Mucosa of stomach (tissue), 1 donor: ENCODE data around the gene LENEP.

Experiments used
- H3K27me3 ChIP-seq: one replicate; pipeline ENCODE4 v1.7.0; 2013; ENCODE audit warnings: mild to moderate bottlenecking, low read length; ENCODE audit not compliant: control insufficient read depth, insufficient read depth
- H3K36me3 ChIP-seq: one replicate; pipeline ENCODE4 v1.7.0; 2013; ENCODE audit warnings: low read length; ENCODE audit not compliant: control insufficient read depth, insufficient read depth
- H3K4me1 ChIP-seq: one replicate; pipeline ENCODE4 v1.7.0; 2013; ENCODE audit warnings: mild to moderate bottlenecking, low read length; ENCODE audit not compliant: control insufficient read depth, insufficient read depth
- H3K4me3 ChIP-seq: one replicate; pipeline ENCODE4 v1.7.0; 2013; ENCODE audit warnings: low read length
- H3K9ac ChIP-seq: one replicate; pipeline ENCODE4 v1.7.0; 2013; ENCODE audit warnings: mild to moderate bottlenecking, low read length, moderate library complexity
- H3K9me3 ChIP-seq: one replicate; pipeline ENCODE4 v1.7.0; 2013; ENCODE audit warnings: mild to moderate bottlenecking, low read length, moderate library complexity; ENCODE audit not compliant: control insufficient read depth
- donor health status: Pancreatic carcinoma.

The LENEP gene

DNA sequence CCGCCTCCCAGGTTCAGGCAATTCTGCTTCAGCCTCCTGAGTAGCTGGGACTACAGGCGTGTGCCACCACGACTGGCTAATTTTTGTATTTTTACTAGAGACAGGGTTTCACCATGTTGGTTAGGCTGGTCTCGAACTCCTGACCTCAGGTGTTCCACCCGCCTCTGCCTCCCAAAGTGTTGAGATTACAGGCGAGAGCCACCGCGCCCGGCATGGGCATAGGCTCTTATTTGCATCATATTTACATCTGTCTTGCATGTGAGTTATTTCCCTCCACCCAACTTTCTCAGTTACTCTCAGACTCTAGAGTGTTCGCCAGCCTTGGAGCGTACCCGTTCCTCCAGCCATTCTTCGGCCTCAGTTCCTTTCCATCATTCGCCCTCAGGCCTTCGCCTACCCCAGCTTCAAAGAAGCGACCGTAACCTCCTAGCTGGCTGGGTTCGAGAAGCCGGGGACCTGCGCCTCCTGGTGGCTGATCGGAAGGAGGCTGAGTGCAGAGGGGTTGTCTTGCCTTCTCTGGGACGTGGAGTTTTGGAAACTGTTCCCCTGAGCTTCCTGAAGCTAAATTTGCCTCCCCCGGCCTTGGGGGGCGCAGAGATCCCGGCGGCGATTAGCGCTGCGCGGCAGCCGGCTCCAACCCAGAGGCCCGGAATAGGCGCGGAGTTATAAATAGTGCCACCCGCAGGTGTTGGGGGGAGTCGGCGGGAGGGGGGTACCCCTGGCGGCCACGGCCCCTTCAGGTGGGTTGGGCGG, 5.6 kb downstream of the LENEP start:
- H3K9ac ChIP-seq: peak overlapping the region; percentile 38
- peaks cover 30% of the 10 kb centered on the region for H3K4me1 ChIP-seq
- H3K4me3 ChIP-seq: no peak overlapping the region
- H3K36me3 ChIP-seq: no peaks in the 10 kb centered on the region
- no peaks in the 10 kb centered on the region for H3K27me3 ChIP-seq
- no peaks in the 10 kb centered on the region for H3K9me3 ChIP-seq

DNA sequence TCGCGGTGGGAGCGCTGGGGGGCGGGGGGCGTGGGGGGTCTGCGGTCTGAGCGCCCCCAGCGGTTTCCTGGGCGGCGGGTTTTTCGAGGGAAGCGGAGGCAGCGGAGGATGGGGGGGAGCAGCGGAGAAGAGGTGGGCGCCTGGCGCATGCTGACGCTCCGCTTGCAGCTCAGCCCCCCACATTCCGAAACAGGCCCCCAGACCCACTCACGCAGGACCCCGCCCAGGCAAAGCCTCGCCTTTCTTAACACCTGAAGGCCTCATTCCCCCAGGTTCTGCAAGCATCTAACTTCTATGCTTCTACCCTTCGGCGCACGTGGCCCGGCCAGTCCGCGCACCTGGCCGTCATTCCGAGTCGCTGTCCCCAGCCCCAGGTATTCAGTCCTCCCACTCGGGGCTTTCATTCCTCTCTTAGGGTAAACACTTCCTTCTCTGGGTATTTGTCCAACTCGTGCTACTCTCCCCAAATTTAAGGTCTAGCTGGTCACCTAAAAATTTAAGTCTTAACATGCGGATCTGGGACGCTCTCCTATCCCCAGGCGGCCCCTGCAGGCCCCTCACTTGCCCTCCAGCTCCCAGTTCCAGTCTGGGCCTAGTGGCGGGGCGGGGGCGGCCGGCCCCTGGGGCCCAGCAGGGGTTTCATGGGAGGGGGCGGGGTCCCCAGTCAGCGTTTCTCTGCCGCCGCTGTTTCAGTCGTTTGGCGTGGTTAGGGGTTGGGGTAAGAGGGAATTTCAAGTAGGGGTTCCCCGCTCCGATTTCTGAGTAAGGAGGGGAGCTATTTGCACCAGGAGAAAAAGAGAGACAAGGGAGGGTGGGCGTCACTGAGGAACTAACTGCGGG, 6.4 kb downstream of the LENEP start:
- Histone ChIP-seq H3K36me3 (no peaks in the 10 kb centered on the region), H3K4me1 (peaks cover 25% of the 10 kb centered on the region), H3K4me3 (peak overlapping the region; percentile 63), H3K9ac (peak overlapping the region; percentile 82), H3K27me3 (no peaks in the 10 kb centered on the region), H3K9me3 (no peaks in the 10 kb centered on the region)

DNA sequence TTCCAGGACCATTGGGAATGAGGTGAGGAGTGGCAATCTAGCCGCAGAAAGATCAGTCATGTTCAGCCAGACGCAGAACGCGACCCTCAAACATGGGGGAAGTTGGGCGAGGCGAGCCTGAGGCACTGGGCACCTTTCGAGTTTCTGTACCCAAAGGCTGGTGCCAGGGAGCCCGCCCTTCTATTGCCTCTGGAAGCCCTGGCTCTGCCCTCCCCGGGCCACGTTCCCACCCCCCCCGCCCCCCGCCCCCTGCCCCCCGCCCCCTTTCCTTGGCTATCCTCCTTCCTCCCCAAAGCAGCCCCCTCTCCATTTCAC, 7.0 kb downstream of the LENEP start:
- H3K9me3 ChIP-seq: no peaks in the 10 kb centered on the region
- H3K4me1 ChIP-seq: peaks cover 29% of the 10 kb centered on the region
- no peaks in the 10 kb centered on the region for H3K36me3 ChIP-seq
- H3K27me3 ChIP-seq: no peaks in the 10 kb centered on the region
- peak overlapping the region; percentile 94 for H3K4me3 ChIP-seq
- H3K9ac ChIP-seq: peak overlapping the region; percentile 91

DNA sequence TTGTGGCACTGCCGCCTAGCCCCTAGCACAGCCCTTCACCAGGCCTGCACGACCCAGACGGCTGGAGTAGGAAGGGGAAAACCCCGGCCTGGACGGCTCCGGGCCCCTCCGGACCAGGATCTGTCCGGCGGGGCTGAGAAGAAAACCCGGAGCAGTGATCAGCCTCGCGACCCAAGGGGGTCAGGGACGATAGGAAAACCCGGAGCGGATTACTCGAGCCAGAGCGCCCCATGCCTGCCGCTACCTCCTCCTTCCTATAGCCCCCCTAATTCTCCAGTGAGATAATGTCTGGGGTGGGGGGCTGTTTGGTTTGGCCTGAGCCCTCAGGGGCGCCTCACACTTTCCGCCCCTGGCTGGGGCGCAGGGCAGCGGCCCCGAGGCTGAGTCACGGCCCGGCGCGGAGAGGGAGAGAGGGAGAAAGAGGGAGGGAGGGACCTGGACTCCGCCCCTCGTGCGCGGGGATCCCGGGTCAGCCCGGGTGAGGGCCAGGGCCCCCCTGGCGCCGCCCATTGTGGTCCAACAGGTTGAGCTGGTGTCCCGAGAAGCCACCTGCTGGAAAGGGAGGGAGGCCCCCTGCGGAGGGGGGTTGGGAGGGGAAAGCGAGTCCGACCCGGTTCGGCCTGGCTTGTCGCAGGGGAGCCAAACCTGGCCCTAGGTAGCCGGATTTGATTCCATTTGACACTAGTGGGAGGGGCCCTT, 7.5 kb downstream of the LENEP start:
- no peaks in the 10 kb centered on the region for H3K27me3 ChIP-seq
- H3K9ac ChIP-seq: peak overlapping the region; percentile 91
- H3K4me1 ChIP-seq: peaks cover 34% of the 10 kb centered on the region
- H3K4me3 ChIP-seq: peak overlapping the region; percentile 94
- no peaks in the 10 kb centered on the region for H3K36me3 ChIP-seq
- no peaks in the 10 kb centered on the region for H3K9me3 ChIP-seq

DNA sequence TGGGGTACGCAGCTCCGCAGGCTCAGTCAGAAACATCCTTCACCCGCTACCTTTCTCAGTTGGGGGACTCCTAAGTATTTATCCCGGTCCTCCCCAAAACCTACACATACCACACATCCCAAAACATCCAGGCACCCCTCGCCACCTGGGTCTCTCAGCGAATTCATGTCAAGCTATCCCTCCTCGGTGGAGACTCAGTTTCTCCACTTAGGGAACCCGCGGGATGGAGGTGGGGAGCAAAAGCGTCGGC, 8.0 kb downstream of the LENEP start:
- Histone ChIP-seq H3K36me3 (no peaks in the 10 kb centered on the region), H3K4me1 (peaks cover 39% of the 10 kb centered on the region), H3K4me3 (peak overlapping the region; percentile 94), H3K9ac (peak overlapping the region; percentile 91), H3K27me3 (no peaks in the 10 kb centered on the region), H3K9me3 (no peaks in the 10 kb centered on the region)

DNA sequence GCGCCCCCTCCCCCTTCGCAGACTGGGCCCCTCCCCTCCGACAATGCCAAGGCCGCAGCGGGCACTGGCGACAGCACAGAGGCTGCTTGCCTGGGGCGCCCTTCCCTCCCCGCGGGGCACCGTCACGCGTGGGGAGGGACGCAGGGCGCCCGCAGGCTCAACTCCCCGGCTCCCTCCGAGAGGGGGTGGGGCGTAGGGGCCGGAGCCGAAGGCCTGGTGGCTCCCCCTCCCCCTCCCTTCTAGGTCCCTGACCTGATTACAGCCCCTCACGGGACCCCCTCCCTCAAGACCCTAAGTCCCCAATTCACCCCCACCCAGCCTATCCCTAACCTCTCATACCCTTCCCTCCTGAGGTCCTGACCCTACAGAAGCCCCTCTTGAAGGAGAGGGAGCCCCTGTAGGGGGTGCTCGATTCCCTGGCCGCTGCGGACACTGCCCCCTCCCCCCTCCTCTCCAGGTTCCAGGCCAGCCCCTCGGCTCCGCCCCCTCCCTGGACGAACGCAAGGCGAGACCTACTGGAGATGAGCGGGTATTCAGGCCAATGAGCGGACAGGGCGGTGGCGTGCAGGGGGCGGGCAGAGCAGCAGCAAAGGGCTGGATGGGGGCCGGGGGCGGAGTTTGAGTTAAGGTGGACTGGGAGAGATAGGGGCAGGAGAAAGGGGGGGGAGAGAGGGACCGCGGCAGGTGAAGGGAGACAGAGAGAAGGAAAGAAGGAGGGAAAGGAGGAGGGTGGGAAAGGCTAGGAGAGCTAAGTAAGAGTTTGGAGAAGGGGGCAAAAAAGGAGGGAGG, 8.5 kb downstream of the LENEP start:
- no peaks in the 10 kb centered on the region for H3K9me3 ChIP-seq
- peaks cover 44% of the 10 kb centered on the region for H3K4me1 ChIP-seq
- no peaks in the 10 kb centered on the region for H3K36me3 ChIP-seq
- no peaks in the 10 kb centered on the region for H3K27me3 ChIP-seq
- peak overlapping the region; percentile 94 for H3K4me3 ChIP-seq
- H3K9ac ChIP-seq: peak overlapping the region; percentile 91

DNA sequence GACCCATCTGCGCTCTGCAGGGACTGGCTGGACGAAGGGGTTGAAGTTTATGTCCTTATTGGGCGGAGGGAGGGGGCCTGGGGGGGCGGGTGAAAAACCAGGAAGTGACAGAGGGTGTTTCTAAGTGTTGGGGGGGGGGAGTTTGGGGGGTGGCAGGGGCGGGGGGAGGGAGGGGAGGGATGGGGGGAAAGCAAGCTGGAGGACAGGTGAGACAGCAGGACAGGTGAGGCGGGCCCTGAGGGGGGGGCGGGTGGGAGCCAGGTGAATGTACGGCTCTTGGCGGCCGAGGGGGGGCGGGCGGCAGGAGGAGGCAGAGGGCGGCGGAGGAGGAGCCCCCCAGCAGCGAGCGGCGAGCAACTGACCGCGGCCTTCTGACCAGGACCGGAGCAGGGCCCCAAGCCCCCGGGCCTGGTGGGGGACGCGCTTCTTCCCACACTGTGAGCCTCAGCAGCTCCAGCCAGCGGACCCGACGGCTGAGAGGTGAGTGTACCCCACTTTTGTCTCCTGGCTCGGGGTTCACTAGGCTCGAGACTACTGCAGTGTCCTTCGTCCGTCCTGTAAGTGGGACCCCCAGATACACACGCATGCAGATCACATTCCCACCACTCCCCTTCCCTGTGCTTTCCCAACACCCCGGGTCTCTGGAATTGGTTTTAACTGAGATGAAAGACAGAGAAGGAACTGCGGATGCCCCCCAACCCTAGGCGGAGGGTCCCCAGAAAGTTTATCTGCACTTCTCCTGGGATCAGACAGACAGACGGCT, 9.3 kb downstream of the LENEP start, which contains the start of gene ZBTB7B:
Gene ZBTB7B (plus strand): TSS at position 339 of the 763 bp plus-strand sequence. CDS start 11,859 bp downstream, outside the sequence.
- Histone ChIP-seq H3K4me1 (peaks cover 51% of the 10 kb centered on the region), H3K4me3 (peak within 1 kb of the TSS; percentile 99), H3K36me3 (no peaks in the 10 kb centered on the region), H3K27me3 (no peaks in the 10 kb centered on the region), H3K9me3 (no peaks in the 10 kb centered on the region), H3K9ac (peak within 1 kb of the TSS; percentile 99)

DNA sequence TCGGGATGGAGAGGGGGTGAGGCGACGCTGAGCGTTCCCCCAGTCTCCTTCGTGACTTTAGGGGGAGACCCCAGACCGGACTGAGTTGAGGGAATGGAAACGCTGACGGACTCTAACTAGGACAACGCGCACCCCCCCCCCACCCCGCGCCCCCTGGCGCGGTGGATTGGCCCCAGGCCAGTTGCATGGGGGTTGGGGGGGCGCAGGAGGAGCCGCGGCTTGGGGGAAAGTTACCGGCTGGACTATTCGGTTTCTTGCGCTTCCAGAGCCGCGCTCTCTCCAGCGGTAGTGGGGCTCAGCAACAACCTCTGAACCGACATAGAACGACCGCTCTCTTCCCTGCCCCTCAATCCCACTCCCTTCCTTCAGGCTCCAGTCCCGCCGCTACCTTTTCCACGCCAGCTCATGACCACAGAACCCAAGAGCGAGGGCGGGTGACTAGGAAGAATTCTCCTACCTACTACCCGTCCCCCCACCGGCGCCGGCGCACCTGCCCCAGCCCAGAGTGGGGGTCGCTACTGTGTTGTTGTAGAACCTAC, 9.9 kb downstream of the LENEP start:
- Histone ChIP-seq H3K27me3 (no peaks in the 10 kb centered on the region), H3K9ac (peak overlapping the region; percentile 99), H3K4me1 (peaks cover 58% of the 10 kb centered on the region)

DNA sequence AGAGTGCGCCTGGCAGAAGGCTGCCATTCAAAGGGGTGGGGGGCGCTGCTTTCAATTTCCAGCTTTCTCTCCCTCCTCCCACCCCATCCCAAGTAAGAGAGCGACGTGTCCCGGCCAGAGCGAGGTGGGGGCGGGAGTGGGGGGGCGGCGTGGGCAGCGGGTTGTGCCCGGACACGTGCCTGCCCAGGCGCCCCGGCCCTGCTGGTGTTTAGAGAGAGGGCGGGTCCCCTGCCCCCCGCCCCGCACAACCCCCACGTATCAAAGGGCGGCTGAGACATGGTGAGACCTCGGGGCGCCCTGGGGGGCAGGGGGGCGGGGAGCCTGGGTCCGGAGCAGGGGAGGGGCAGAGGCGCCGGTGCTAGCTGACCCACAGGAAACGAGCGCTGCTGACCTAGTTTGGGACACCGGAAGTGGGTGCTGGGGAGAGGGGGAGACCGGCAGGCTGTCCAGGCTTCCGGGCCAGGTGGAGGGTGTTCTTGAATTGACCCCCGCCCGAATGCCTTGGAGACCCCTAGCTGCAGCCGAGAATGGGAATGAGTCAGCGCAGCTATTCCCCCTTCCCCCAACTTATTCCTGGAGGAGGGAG, 10.5 kb downstream of the LENEP start:
- H3K4me3 ChIP-seq: peak overlapping the region; percentile 99
- H3K9me3 ChIP-seq: no peaks in the 10 kb centered on the region
- peak overlapping the region; percentile 99 for H3K9ac ChIP-seq
- H3K4me1 ChIP-seq: peaks cover 64% of the 10 kb centered on the region
- no peaks in the 10 kb centered on the region for H3K36me3 ChIP-seq
- H3K27me3 ChIP-seq: no peaks in the 10 kb centered on the region

More for the DNA sequence above, 9.9 kb downstream of the LENEP start:
- H3K9me3 ChIP-seq: no peaks in the 10 kb centered on the region
- no peaks in the 10 kb centered on the region for H3K36me3 ChIP-seq
- H3K4me3 ChIP-seq: peak overlapping the region; percentile 99

DNA sequence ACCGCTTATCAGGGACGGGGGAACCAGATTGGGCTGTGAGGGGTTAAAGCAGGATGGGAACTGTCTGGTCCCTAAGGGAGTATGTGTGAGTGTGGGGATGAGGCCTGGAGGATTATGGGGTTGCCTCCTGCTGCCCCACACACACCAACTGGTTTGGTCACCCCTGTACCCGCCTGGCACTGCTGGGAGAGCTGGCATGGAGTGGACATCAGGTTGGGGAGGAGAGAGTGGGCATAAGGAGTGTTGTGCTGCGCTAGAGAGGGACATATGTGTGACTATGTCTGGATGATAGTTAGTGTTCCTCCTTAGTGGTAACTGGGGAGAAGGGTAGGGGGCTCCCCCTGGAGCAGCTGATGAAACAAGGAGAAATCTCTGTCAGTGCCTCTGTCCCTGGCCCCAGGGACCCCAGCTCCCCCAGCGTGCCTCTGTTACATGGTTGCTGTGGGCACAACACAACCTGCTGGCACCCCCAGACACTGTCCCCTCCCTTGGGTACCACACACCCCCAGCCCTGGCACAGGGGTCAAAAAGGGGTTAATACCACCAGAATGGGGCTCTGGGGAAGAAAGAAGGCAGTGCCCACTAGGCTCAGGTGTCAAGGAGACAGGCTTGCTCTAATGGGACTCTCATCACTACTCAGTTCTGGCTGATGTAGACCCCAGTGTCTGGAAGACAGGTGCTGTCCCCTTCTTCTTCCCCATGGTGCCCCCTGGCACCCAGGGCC, 11.1 kb downstream of the LENEP start:
- Histone ChIP-seq H3K4me3 (peak overlapping the region; percentile 99), H3K36me3 (no peaks in the 10 kb centered on the region), H3K9me3 (no peaks in the 10 kb centered on the region), H3K27me3 (no peaks in the 10 kb centered on the region), H3K9ac (peak overlapping the region; percentile 99), H3K4me1 (peaks cover 64% of the 10 kb centered on the region)
